WTC11 (cell line): ENCODE measurements around the gene NKX6-1. TPM values are rescaled to one million over a fixed set of nuclear protein-coding genes. Genes with fewer than 3 reads are reported as not detected.
A peak's percentile ranks its signal among the peaks of the same experiment; 100 is the strongest.

ENCODE experiments used
- ATAC-seq: fragments of 200-7000 bp; cut with Tn5 transposase; 2 replicates; pipeline ENCODE4 v1.10.0; 2021; ENCODE audit warnings: mild to moderate bottlenecking, moderate library complexity
- CTCF ChIA-PET: fragments of 300-600 bp; sonication (Branson Sonifier 250); formaldehyde crosslinking; loops from one replicate; lab custom pipeline; 2021; ENCODE audit warnings: antibody characterized with exemption; lab: Charles Lee
- POLR2A ChIA-PET: fragments of 350-600 bp; sonication (Branson Sonifier 250); formaldehyde crosslinking; loops from one replicate; lab custom pipeline; 2021; ENCODE audit warnings: antibody characterized with exemption; lab: Charles Lee
- DNase-seq: peaks from one replicate; pipeline ENCODE4 v3.0.0; 2021; ENCODE audit warnings: low spot score
- H3K27ac Mint-ChIP-seq: 2 replicates; pipeline ENCODE4 v1.8.0; 2021; ENCODE audit warnings: mixed read lengths
- H3K27me3 Mint-ChIP-seq: 2 replicates; pipeline ENCODE4 v1.8.0; 2021; ENCODE audit warnings: low read depth, mild to moderate bottlenecking, moderate library complexity, mixed read lengths
- H3K36me3 Mint-ChIP-seq: 2 replicates; pipeline ENCODE4 v1.8.0; 2021; ENCODE audit warnings: mixed read lengths
- H3K4me1 Mint-ChIP-seq: 2 replicates; pipeline ENCODE4 v1.8.0; 2022; ENCODE audit warnings: mixed read lengths
- H3K4me3 Mint-ChIP-seq: 2 replicates; pipeline ENCODE4 v1.8.0; 2021; ENCODE audit warnings: mild to moderate bottlenecking, moderate library complexity, mixed read lengths
- H3K9me3 Mint-ChIP-seq: 2 replicates; pipeline ENCODE4 v1.8.0; 2021; ENCODE audit warnings: mixed read lengths
- AFF4 ChIP-seq: sonication (generic); formaldehyde crosslinking; IDR thresholded peaks from 2 replicates; pipeline ENCODE4 v1.8.1; 2023; ENCODE audit warnings: mild to moderate bottlenecking, missing genetic modification reagents, borderline replicate concordance
- ATF3 ChIP-seq: sonication (generic); formaldehyde crosslinking; conservative IDR thresholded peaks from 2 replicates; pipeline ENCODE4 v1.8.1; 2022; ENCODE audit warnings: mild to moderate bottlenecking, missing genetic modification reagents
- ATF6 ChIP-seq: sonication (generic); formaldehyde crosslinking; IDR thresholded peaks from 2 replicates; pipeline ENCODE4 v1.8.1; 2023; ENCODE audit warnings: mild to moderate bottlenecking, missing genetic modification reagents
- CREM ChIP-seq: sonication (generic); formaldehyde crosslinking; IDR thresholded peaks from 2 replicates; pipeline ENCODE4 v1.8.1; 2022; ENCODE audit warnings: mild to moderate bottlenecking, missing genetic modification reagents, moderate library complexity
- CTCF ChIP-seq: fragments of 200-600 bp; IDR thresholded peaks from 2 replicates; pipeline ENCODE4 v1.8.0; 2022; ENCODE audit warnings: antibody characterized with exemption
- FOXK1 ChIP-seq: sonication (generic); formaldehyde crosslinking; IDR thresholded peaks from 2 replicates; pipeline ENCODE4 v1.8.0; 2022; ENCODE audit warnings: mild to moderate bottlenecking, moderate library complexity, missing genetic modification reagents
- FOXP4 ChIP-seq: sonication (generic); formaldehyde crosslinking; IDR thresholded peaks from 2 replicates; pipeline ENCODE4 v1.8.0; 2022; ENCODE audit warnings: mild to moderate bottlenecking, missing genetic modification reagents
- GABPB1 ChIP-seq: sonication (generic); formaldehyde crosslinking; IDR thresholded peaks from 2 replicates; pipeline ENCODE4 v1.8.1; 2023; ENCODE audit warnings: mild to moderate bottlenecking, missing genetic modification reagents
- GTF2I ChIP-seq: fragments of 250-450 bp; sonication (Bioruptor Pico); conservative IDR thresholded peaks from 2 replicates; pipeline ENCODE4 v1.4.0; 2021; ENCODE audit warnings: mild to moderate bottlenecking
- HMGXB4 ChIP-seq: sonication (generic); formaldehyde crosslinking; IDR thresholded peaks from 2 replicates; pipeline ENCODE4 v1.8.1; 2023; ENCODE audit warnings: mild to moderate bottlenecking, moderate library complexity, missing genetic modification reagents
- IRF1 ChIP-seq: sonication (generic); formaldehyde crosslinking; IDR thresholded peaks from 2 replicates; pipeline ENCODE4 v1.8.0; 2023; ENCODE audit warnings: missing genetic modification reagents
- JUN ChIP-seq: sonication (generic); formaldehyde crosslinking; IDR thresholded peaks from 2 replicates; pipeline ENCODE4 v1.8.0; 2023; ENCODE audit warnings: mild to moderate bottlenecking, missing genetic modification reagents
- MAX ChIP-seq: sonication (generic); formaldehyde crosslinking; IDR thresholded peaks from 2 replicates; pipeline ENCODE4 v1.8.0; 2022; ENCODE audit warnings: mild to moderate bottlenecking, missing genetic modification reagents
- NFATC4 ChIP-seq: fragments of 250-450 bp; sonication (Bioruptor Pico); IDR thresholded peaks from 2 replicates; pipeline ENCODE4 v1.9.0; 2021; ENCODE audit warnings: mild to moderate bottlenecking
- NR3C1 ChIP-seq: sonication (generic); formaldehyde crosslinking; conservative IDR thresholded peaks from 2 replicates; pipeline ENCODE4 v1.8.1; 2023; ENCODE audit warnings: low read depth, mild to moderate bottlenecking, missing genetic modification reagents
- RELA ChIP-seq: sonication (generic); formaldehyde crosslinking; IDR thresholded peaks from 2 replicates; pipeline ENCODE4 v1.8.1; 2022; ENCODE audit warnings: missing genetic modification reagents, mild to moderate bottlenecking, borderline replicate concordance
- ZNF121 ChIP-seq: sonication (generic); formaldehyde crosslinking; IDR thresholded peaks from 2 replicates; pipeline ENCODE4 v1.8.0; 2023; ENCODE audit warnings: missing genetic modification reagents
- total RNA-seq: library from RNA; stranded (reverse); gene quantifications from 3 replicates; pipeline ENCODE4 v1.2.3, GENCODE V29; 2021

Gene NKX6-1
- total RNA-seq, 1 experiment from 2014 or later: 0.09 TPM

GRCh38 chr4:84482564-84483563 lies 16.2 kb downstream of the NKX6-1 start (continued):
- 0 out of 2 replicates have a peak, but pooled peaks have one; percentile 12 for TF ChIP-seq ZNF121 (CRISPR knock-in tag)
- TF ChIP-seq FOXK1: peak; percentile 59; the same call in 1 of the 2 replicates
- TF ChIP-seq ATF3: no peak
- TF ChIP-seq MAX: peak; percentile 83
- TF ChIP-seq CREM (CRISPR knock-in tag): no peak
- TF ChIP-seq AFF4 (CRISPR knock-in tag): no peak
- 0 out of 2 replicates have a peak, but pooled peaks have one; percentile 22 for TF ChIP-seq RELA (CRISPR knock-in tag)
- TF ChIP-seq CTCF: peak; percentile 95
- TF ChIP-seq FOXP4 (CRISPR knock-in tag): peak; percentile 67; the same call in 1 of the 2 replicates

GRCh38 chr4:84481860-84482245 lies 17.2 kb downstream of the NKX6-1 start:
- POLR2A ChIA-PET: no interaction called here
- DNase-seq: peak; percentile 52
- Mint-ChIP-seq H3K9me3 (no peaks in the 10 kb centered on the region), H3K27me3 (peaks cover 92% of the 10 kb centered on the region), H3K27ac (no peak overlapping the region), H3K4me3 (peak overlapping the region; percentile 79), H3K4me1 (peaks cover 38% of the 10 kb centered on the region), H3K36me3 (no peaks in the 10 kb centered on the region)
- ATAC-seq: no peak
- CTCF ChIA-PET: interaction anchor here (1.0 to 9.0 kb wide), 10 partner anchors 8 to 488 kb away, joined by 3 to 242 read pairs (median 16); partner anchors contain the start of gene NKX6-1
- TF ChIP-seq JUN (CRISPR knock-in tag) (no peak), ATF6 (CRISPR knock-in tag) (no peak), NFATC4 (no peak), GABPB1 (CRISPR knock-in tag) (no peak), NR3C1 (no peak), IRF1 (CRISPR knock-in tag) (no peak), GTF2I (no peak; the same call in 1 of the 2 replicates), HMGXB4 (CRISPR knock-in tag) (no peak), AFF4 (CRISPR knock-in tag) (no peak)
